ENCODE results near the gene CFAP77. TPM values are rescaled to one million over a fixed set of nuclear protein-coding genes. Genes with fewer than 3 reads are reported as not detected.

The CFAP77 gene
- total RNA-seq, 1 donor from 2014 or later, result not detected

- Histone ChIP-seq H3K27ac (no peak overlapping the region), H3K4me3 (no peak overlapping the region), H3K9me3 (no peaks in the 10 kb centered on the region), H3K27me3 (peaks cover 13% of the 10 kb centered on the region), H3K36me3 (no peaks in the 10 kb centered on the region), H3K4me1 (no peaks in the 10 kb centered on the region)
- ATAC-seq (peak; percentile 42), DNase-seq (no peak)
- intact Hi-C loops (cut with DNase I), result no loop called here
- TF ChIP-seq CTCF (IDR thresholded peaks at IDR 0.05), result no peak
Observed at GRCh38 chr9:132543960-132544359, 133.9 kb downstream of the CFAP77 start.

GRCh38 chr9:132545578-132545977 is 135.6 kb downstream of the CFAP77 start:
- Histone ChIP-seq H3K9me3 (no peaks in the 10 kb centered on the region), H3K36me3 (no peaks in the 10 kb centered on the region), H3K27me3 (peaks cover 13% of the 10 kb centered on the region), H3K4me1 (no peaks in the 10 kb centered on the region), H3K27ac (no peak overlapping the region), H3K4me3 (no peak overlapping the region)
- DNase-seq (no peak), ATAC-seq (no peak)
- TF ChIP-seq CTCF (IDR thresholded peaks at IDR 0.05), result no peak
- intact Hi-C loops (cut with DNase I), result no loop called here

DNA sequence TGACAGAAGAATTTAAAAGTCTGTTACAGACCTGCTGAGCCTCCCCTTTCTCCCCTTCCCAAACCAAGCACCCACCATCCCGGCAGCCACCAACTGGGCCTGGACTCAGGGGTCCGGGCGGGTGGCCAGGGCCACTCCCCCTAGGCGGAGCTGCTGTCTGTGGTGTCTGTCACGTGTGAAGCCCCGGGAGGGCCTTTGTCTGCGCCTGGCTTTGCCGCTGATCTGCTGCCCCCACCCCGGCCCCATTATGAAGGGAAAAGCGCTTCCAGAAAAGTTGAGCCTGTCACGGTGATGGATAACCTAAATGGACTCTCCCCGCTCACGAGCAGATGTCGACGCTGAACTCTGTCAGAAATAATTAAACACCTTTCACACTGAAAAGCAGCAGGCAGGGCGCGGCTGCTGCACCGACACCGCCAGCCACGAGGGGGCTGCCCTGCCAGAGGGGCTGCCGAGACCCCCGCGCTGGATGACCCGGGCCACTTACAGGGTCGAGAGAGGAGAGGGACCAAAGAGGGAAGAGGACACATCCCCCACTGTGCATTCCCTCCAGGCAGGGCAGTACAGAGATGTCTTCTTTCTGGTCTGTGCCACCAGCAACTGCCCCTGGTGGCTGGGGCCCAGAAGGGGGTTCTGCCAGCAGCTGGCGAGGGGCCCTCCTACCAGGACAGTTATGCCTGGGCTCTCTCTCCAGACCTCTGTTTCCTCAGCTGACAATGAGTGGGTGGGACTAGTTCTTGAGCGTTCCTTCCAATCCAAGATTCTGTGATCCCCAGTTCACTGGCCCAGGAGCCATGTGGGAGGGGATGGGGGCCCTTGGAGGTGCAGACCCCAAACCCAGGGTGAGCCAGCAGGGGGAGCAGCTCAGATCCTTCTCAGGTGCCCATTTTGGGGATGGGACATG is 136.4 kb downstream of the CFAP77 start:
- intact Hi-C loops (cut with DNase I), result no loop called here
- no peak overlapping the region for H3K4me3 ChIP-seq
- no peak overlapping the region for H3K27ac ChIP-seq
- H3K9me3 ChIP-seq, result no peaks in the 10 kb centered on the region
- TF ChIP-seq CTCF (IDR thresholded peaks at IDR 0.05), result no peak
- peaks cover 13% of the 10 kb centered on the region for H3K27me3 ChIP-seq
- DNase-seq, result no peak
- H3K4me1 ChIP-seq, result no peaks in the 10 kb centered on the region
- no peaks in the 10 kb centered on the region for H3K36me3 ChIP-seq
- ATAC-seq, result no peak

- Histone ChIP-seq H3K36me3 (no peaks in the 10 kb centered on the region), H3K4me3 (no peak overlapping the region), H3K4me1 (no peaks in the 10 kb centered on the region), H3K9me3 (no peaks in the 10 kb centered on the region), H3K27ac (no peak overlapping the region), H3K27me3 (peaks cover 13% of the 10 kb centered on the region)
- no peak for TF ChIP-seq CTCF (IDR thresholded peaks at IDR 0.05)
- ATAC-seq (no peak), DNase-seq (no peak)
- intact Hi-C loops (cut with DNase I), result no loop called here
Observed at GRCh38 chr9:132547052-132547431, 137.0 kb downstream of the CFAP77 start.

DNA sequence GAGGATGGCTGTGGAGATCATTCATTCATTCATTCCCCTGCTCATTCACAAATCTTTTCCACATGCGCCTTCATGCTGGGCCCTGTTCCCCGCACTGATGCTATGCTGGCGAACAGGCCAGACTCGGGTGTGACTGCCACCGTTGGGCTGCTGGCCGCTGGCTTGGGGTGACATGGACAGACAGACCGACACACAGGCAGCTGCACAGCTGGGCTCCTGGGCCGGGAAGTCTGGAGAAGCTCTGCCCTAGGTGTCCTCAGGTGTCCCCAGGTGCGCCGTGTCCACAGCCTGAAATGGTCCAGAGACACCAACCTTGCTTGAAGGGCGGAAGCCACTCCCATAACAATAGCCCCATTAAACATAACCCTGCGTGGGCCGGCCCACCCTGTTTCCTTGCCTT is 137.4 kb downstream of the CFAP77 start:
- no peak for DNase-seq
- Histone ChIP-seq H3K27me3 (peaks cover 13% of the 10 kb centered on the region), H3K36me3 (no peaks in the 10 kb centered on the region), H3K9me3 (no peaks in the 10 kb centered on the region), H3K27ac (no peak overlapping the region), H3K4me1 (no peaks in the 10 kb centered on the region), H3K4me3 (no peak overlapping the region)
- intact Hi-C loops (cut with DNase I), result no loop called here
- no peak for ATAC-seq
- no peak for TF ChIP-seq CTCF (IDR thresholded peaks at IDR 0.05)
